PFSK-1 (cell line): Measurements from ENCODE around the gene LYRM2.

ENCODE experiments used
- FOXP2 ChIP-seq: optimal IDR thresholded peaks from 2 replicates; pipeline ENCODE3; 2011; ENCODE audit warnings: borderline replicate concordance, control low read depth, inconsistent platforms; ENCODE audit not compliant: insufficient read depth; ENCODE audit errors: extremely low read length, extremely low read depth
- POLR2AphosphoS5 ChIP-seq: IDR thresholded peaks from 2 replicates; pipeline ENCODE4 v1.6.1; 2012; ENCODE audit warnings: low read depth, mild to moderate bottlenecking, control low read depth, low read length, moderate library complexity
- REST ChIP-seq, 2 experiments: IDR thresholded peaks; 2 replicates each; pipeline versions ENCODE4 v1.6.1 to v1.8.0; 2011 to 2012; ENCODE audit warnings: low read depth in 2 of 2, low read length in 2 of 2, control low read depth in 1 of 2, inconsistent platforms in 1 of 2, mild to moderate bottlenecking in 1 of 2, moderate library complexity in 1 of 2; ENCODE audit not compliant: insufficient read depth in 1 of 2
- SIN3A ChIP-seq: IDR thresholded peaks from 2 replicates; pipeline ENCODE4 v1.6.1; 2012; ENCODE audit warnings: mild to moderate bottlenecking, low read length, moderate library complexity, borderline replicate concordance; ENCODE audit not compliant: insufficient read depth
- TAF1 ChIP-seq: IDR thresholded peaks from 2 replicates; pipeline ENCODE4 v1.6.1; 2012; ENCODE audit warnings: low read length, control low read depth, borderline replicate concordance; ENCODE audit not compliant: insufficient read depth

LYRM2 gene

GRCh38 chr6:89619567-89619966 lies 19.0 kb downstream of the LYRM2 start:
- TF ChIP-seq POLR2AphosphoS5 (no peak), REST (IDR thresholded peaks at IDR 0.05; ENCODE audit: insufficient read depth in 1 of 2, low read depth in 2 of 2, low read length in 2 of 2) (no peak)

DNA sequence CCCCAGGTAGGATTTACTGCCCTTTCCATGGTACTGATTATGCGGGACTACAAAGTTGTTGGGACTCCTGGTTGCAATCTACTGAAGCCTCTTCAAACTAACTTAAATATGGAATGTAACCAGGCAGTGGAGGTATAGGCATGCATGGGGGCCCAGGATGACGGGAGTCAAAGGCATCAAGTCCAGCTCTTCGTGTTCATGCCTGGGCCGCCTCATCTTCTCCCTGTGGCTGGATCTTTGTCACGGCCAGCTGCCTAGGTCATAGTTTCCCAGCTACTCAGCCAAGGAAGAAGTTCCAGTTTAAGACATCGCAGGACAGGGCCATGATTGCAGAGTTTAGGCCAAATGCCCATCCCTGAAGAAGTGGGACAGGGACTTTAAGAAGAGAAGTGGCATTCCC lies 20.5 kb downstream of the LYRM2 start:
- TF ChIP-seq TAF1, result no peak
- no peak for TF ChIP-seq SIN3A
- TF ChIP-seq REST (IDR thresholded peaks at IDR 0.05; ENCODE audit: insufficient read depth in 1 of 2, low read depth in 2 of 2, low read length in 2 of 2), result no peak
- TF ChIP-seq POLR2AphosphoS5, result no peak
- no peak for TF ChIP-seq FOXP2

- TF ChIP-seq REST (IDR thresholded peaks at IDR 0.05; ENCODE audit: insufficient read depth in 1 of 2, low read depth in 2 of 2, low read length in 2 of 2), result no peak
- no peak for TF ChIP-seq POLR2AphosphoS5
- no peak for TF ChIP-seq SIN3A
- TF ChIP-seq FOXP2, result no peak
- no peak for TF ChIP-seq TAF1
Measured at GRCh38 chr6:89616531-89616930, 22.0 kb downstream of the LYRM2 start.

GRCh38 chr6:89615882-89616281 lies 22.7 kb downstream of the LYRM2 start:
- TF ChIP-seq FOXP2, result no peak
- TF ChIP-seq REST (IDR thresholded peaks at IDR 0.05; ENCODE audit: insufficient read depth in 1 of 2, low read depth in 2 of 2, low read length in 2 of 2), result no peak
- no peak for TF ChIP-seq TAF1
- no peak for TF ChIP-seq POLR2AphosphoS5
- no peak for TF ChIP-seq SIN3A

DNA sequence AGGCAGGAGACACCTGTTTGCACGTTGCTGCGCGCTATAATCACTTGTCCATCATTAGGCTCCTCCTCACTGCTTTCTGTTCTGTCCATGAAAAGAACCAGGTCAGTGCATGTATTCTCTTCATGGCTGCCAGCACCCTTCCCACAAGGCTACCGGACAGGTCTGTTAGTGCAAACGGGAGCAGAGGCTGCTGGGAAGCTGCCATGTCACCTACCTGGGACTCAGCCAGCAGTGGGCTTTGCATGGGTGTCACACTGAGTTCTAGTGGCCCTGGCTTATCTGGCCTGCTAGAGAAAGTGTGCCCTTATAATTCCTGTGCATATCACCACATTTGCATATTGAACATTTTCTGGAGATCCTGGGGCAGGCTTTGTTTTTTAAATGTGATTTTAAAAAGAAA lies 24.8 kb downstream of the LYRM2 start:
- no peak for TF ChIP-seq POLR2AphosphoS5
- TF ChIP-seq REST (IDR thresholded peaks at IDR 0.05; ENCODE audit: insufficient read depth in 1 of 2, low read depth in 2 of 2, low read length in 2 of 2), result no peak
- no peak for TF ChIP-seq FOXP2
- no peak for TF ChIP-seq SIN3A
- no peak for TF ChIP-seq TAF1
